Endometrium (tissue), 2 donors: ENCODE results near the gene NLRP8.
"Not testable (repeated sequence)": the region's sequence is repeated elsewhere in the genome, so short reads cannot be mapped to it uniquely, and the experiment has no call there.

Experiments used
- FAIRE-seq: peaks from 2 replicates; lab custom pipeline; 2012; peaks lifted over from hg19 to GRCh38; lab: Jason Lieb, UNC
- donor health status: control.
- donor health status: control.

Gene NLRP8

GRCh38 chr19:55973982-55974381 lies 26.4 kb downstream of the NLRP8 start:
- no peak for FAIRE-seq

DNA sequence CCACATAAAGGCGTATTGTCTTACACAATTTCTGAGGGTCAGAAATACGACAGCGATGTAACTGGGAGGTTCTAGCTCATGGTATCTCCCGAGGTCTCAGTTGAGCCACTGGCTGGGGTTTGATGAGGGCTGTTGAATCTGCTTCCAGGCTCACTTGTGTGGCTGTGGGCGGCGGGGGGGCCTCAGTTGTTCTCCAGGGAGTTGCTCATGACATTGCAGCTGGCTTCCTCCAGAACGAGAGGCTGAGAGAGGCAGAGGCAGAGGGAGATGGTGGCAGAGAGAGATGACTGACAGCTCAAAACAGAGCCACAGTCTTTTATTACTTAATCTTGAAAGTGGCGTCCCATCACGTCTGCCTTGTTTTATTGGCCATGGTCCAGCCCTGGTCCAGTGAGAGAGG lies 32.8 kb downstream of the NLRP8 start:
- FAIRE-seq, result no peak

- FAIRE-seq, result no peak
These were observed 37.6 kb downstream of the NLRP8 start for GRCh38 chr19:55985254-55985653.

DNA sequence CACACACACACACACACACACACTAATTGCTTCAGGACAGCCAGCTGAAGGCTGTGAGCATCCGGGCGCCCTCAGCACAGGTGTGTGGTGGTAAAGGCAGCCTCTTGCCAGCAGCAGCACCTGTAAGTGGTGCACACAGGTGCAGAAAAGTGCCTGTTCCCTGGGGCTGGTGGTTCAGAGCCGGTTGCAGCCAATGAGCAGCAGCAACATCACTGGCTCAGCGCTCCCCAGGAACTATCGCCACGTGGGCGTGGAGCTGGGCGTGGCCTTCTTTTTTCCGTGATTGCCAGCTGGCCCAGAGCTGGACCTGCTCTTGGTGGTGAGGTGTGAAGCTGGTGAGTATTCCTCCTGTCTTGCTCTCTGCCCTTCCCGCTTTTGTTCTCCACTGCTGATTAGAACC lies 38.9 kb downstream of the NLRP8 start, which contains the start of gene NLRP5:
NLRP5 (plus strand) TSS at position 289 of the 400 bp plus-strand sequence.
- no peak for FAIRE-seq

- FAIRE-seq, result no peak
These were observed 43.2 kb downstream of the NLRP8 start for GRCh38 chr19:55990831-55991230.

- no peak for FAIRE-seq
These were observed 45.9 kb downstream of the NLRP8 start for GRCh38 chr19:55993492-55993891.

DNA sequence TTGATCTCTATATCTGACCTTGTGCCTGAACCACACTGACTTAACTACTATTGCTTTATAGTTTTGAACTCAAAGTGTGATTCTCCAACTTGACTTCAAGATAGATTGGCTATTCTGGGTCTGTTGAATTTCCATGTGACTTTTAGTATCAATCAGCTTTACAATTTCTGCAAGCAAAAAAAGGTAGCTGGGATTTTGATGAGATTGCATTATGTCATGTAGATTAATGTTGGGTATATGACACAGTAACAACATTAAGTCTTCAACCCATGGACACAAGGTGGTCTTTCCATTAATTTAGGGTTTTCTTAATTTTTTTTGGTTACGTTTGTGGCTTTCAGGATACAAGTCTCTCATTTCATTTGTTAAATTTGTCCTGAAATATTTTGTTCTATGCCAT lies 67.1 kb downstream of the NLRP8 start:
- no peak for FAIRE-seq

- no peak for FAIRE-seq
These were observed 68.1 kb downstream of the NLRP8 start for GRCh38 chr19:56015756-56016155.

DNA sequence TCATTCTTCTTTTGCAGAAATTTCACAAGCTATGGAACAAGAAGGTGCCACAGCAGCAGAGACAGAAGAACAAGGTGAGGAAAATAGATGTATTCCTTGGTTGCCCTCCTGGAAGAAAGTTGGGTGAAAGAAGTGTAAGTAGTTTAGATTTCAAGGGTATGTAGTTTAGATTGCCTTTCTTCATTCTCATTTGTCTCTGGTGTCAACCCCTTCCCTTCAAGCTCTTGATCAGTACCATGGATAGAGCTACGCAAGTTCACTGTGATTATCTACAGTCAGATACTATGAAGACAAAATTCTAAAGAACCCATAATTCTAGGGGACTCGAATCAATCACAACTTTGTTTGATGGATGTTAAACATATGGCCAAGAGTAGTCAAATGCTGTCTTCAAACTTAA lies 71.7 kb downstream of the NLRP8 start:
- FAIRE-seq, result not testable (repeated sequence)

DNA sequence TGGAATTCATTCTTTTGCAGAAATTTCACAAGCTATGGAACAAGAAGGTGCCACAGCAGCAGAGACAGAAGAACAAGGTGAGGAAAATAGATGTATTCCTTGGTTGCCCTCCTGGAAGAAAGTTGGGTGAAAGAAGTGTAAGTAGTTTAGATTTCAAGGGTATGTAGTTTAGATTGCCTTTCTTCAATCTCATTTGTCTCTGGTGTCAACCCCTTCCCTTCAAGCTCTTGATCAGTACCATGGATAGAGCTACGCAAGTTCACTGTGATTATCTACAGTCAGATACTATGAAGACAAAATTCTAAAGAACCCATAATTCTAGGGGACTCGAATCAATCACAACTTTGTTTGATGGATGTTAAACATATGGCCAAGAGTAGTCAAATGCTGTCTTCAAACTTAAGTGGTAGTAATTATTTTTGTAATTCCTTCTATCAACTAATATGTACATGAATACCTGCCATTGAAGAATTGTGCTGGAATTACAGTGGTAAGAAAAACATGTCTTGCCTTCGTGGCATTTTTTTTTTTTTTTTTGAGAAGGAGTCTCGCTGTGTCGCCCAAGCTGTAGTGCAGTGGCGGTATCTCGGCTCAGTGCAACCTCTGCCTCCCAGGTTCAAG lies 72.8 kb downstream of the NLRP8 start:
- FAIRE-seq, result not testable (repeated sequence)

- FAIRE-seq, result no peak
These were observed 79.1 kb downstream of the NLRP8 start for GRCh38 chr19:56026769-56027168.
